G401 (cell line): Measurements from ENCODE around the gene RACGAP1. TPM values are rescaled to one million over a fixed set of nuclear protein-coding genes. Genes with fewer than 3 reads are reported as not detected.
"Not testable (repeated sequence)": the region's sequence is repeated elsewhere in the genome, so short reads cannot be mapped to it uniquely, and the experiment has no call there.

Experiments used
- DNase-seq: peaks from one replicate; pipeline ENCODE4 v3.0.0-alpha.2; 2015; ENCODE audit warnings: low spot score
- in situ Hi-C: cut with HindIII; loops from 2 replicates; pipeline ENCODE4 v1.10.0; 2016; ENCODE audit warnings: low sequenced_read_pairs, mixed read lengths
- total RNA-seq: library from RNA; depleted of rRNA; stranded (reverse); fragments of >200 nt; shearing (Covaris generic); gene quantifications from 2 replicates; pipeline ENCODE4 v1.2.3, GENCODE V29; 2014

RACGAP1 gene
- total RNA-seq, 1 experiment from 2014 or later, result 125 TPM

GRCh38 chr12:50005175-50005574 lies 20.1 kb downstream of the RACGAP1 start:
- in situ Hi-C loops, result no loop called here
- no peak for DNase-seq

GRCh38 chr12:50004696-50005095 lies 20.6 kb downstream of the RACGAP1 start:
- no peak for DNase-seq
- in situ Hi-C loops, result no loop called here

GRCh38 chr12:50003595-50003994 lies 21.7 kb downstream of the RACGAP1 start:
- in situ Hi-C loops, result no loop called here
- no peak for DNase-seq

- in situ Hi-C loops, result no loop called here
- DNase-seq, result no peak
These were observed 26.8 kb downstream of the RACGAP1 start for GRCh38 chr12:49998453-49998852.

- DNase-seq, result no peak
- in situ Hi-C loops, result no loop called here
These were observed 35.0 kb downstream of the RACGAP1 start for GRCh38 chr12:49990273-49990672.

- DNase-seq, in situ Hi-C loops: not testable (repeated sequence)
These were observed 35.9 kb downstream of the RACGAP1 start for GRCh38 chr12:49989400-49989799.

- DNase-seq, result no peak
- in situ Hi-C loops, result no loop called here
These were observed 37.5 kb downstream of the RACGAP1 start for GRCh38 chr12:49987625-49988303.

- in situ Hi-C loops, result not testable (repeated sequence)
These were observed 38.8 kb downstream of the RACGAP1 start for GRCh38 chr12:49986476-49986875.

GRCh38 chr12:49985981-49986380 lies 39.3 kb downstream of the RACGAP1 start:
- no peak for DNase-seq
- in situ Hi-C loops, result no loop called here

More at GRCh38 chr12:49986476-49986875, 38.8 kb downstream of the RACGAP1 start:
- DNase-seq, result not testable (repeated sequence)

GRCh38 chr12:49984476-49985359 lies 40.6 kb downstream of the RACGAP1 start:
- in situ Hi-C loops, result no loop called here
- DNase-seq, result peak; percentile 37

GRCh38 chr12:49983892-49984291 lies 41.4 kb downstream of the RACGAP1 start:
- no peak for DNase-seq
- in situ Hi-C loops, result no loop called here

GRCh38 chr12:49982246-49983087 lies 42.8 kb downstream of the RACGAP1 start:
- in situ Hi-C loops, result no loop called here
- no peak for DNase-seq

- DNase-seq, result no peak
- in situ Hi-C loops, result no loop called here
These were observed 44.6 kb downstream of the RACGAP1 start for GRCh38 chr12:49980501-49981349.

- in situ Hi-C loops, result no loop called here
- no peak for DNase-seq
These were observed 45.5 kb downstream of the RACGAP1 start for GRCh38 chr12:49979791-49980190.

- in situ Hi-C loops, result no loop called here
- peak; percentile 29 for DNase-seq
These were observed 46.2 kb downstream of the RACGAP1 start for GRCh38 chr12:49979016-49979586.

GRCh38 chr12:49978125-49978524 lies 47.2 kb downstream of the RACGAP1 start:
- DNase-seq, result no peak
- in situ Hi-C loops, result no loop called here

- DNase-seq, result no peak
- in situ Hi-C loops, result no loop called here
These were observed 48.7 kb downstream of the RACGAP1 start for GRCh38 chr12:49976557-49976956.

GRCh38 chr12:49975318-49975761 lies 50.0 kb downstream of the RACGAP1 start:
- no peak for DNase-seq
- in situ Hi-C loops, result no loop called here
